Ectodermal cell (in vitro differentiated cells): ENCODE results near the gene DPEP3.
"Not testable (repeated sequence)": the region's sequence is repeated elsewhere in the genome, so short reads cannot be mapped to it uniquely, and the experiment has no call there.

Experiments
- H3K27ac ChIP-seq: 2 replicates; pipeline ENCODE4 v1.7.0; 2013; ENCODE audit warnings: mild to moderate bottlenecking, low read depth, low read length; ENCODE audit not compliant: insufficient read depth, poor library complexity, severe bottlenecking
- H3K27me3 ChIP-seq: 2 replicates; pipeline ENCODE4 v1.7.0; 2013; ENCODE audit warnings: mild to moderate bottlenecking, low read length; ENCODE audit not compliant: insufficient read depth, control insufficient read depth, poor library complexity, severe bottlenecking
- H3K36me3 ChIP-seq: one replicate; pipeline ENCODE4 v1.7.0; 2013; ENCODE audit warnings: low read length; ENCODE audit not compliant: control insufficient read depth, insufficient read depth
- H3K4me1 ChIP-seq: one replicate; pipeline ENCODE4 v1.7.0; 2013; ENCODE audit warnings: low read length; ENCODE audit not compliant: control insufficient read depth, insufficient read depth
- H3K4me3 ChIP-seq: 2 replicates; pipeline ENCODE4 v1.7.0; 2013; ENCODE audit warnings: low read depth, low read length, control low read depth; ENCODE audit not compliant: insufficient read depth
- H3K9me3 ChIP-seq: 2 replicates; pipeline ENCODE4 v1.7.0; 2013; ENCODE audit warnings: mild to moderate bottlenecking, low read length, moderate library complexity; ENCODE audit not compliant: control insufficient read depth
- WGBS, 2 experiments: methylation state at CpG; one replicate each; pipeline ENCODE4 v1.1.7; 2013; ENCODE audit warnings: missing lambda C conversion rate in 2 of 2; 5-methylcytosine and 5-hydroxymethylcytosine counted together

The DPEP3 gene

DNA sequence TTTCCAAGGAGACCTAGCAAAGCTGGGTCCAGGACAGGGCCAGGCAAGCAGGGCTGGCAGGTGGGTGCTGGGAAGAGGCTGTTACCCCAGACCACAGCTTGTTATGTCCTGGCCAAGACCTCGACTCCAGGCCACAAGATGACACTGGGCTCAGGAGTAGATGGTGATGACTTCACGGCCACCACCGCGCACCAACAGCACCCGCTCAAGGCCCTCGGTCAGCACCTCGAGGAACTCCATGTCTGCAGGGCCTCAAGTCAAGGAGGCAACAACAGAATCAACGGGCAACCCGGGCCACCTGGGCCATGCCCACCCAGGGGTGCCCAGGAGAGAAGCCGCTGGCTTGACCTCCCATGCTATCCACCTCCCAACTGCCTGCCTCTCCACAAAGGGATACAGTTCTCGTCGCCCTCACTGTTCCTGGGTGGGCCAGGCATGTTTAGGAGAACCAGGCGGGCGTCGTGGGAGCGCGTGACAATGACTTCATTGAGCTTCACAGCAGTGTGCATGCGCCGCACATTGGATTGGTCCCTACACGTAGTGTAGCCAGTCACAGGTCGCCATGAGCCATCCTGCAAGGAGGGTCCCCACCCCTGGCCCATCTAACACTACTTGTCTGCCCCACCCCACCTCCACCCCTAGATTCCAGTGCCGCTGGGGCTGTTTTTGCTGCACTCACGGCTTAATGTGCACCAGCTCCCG lies 35.5 kb downstream of the DPEP3 start:
- H3K36me3 ChIP-seq, result no peaks in the 10 kb centered on the region

DNA sequence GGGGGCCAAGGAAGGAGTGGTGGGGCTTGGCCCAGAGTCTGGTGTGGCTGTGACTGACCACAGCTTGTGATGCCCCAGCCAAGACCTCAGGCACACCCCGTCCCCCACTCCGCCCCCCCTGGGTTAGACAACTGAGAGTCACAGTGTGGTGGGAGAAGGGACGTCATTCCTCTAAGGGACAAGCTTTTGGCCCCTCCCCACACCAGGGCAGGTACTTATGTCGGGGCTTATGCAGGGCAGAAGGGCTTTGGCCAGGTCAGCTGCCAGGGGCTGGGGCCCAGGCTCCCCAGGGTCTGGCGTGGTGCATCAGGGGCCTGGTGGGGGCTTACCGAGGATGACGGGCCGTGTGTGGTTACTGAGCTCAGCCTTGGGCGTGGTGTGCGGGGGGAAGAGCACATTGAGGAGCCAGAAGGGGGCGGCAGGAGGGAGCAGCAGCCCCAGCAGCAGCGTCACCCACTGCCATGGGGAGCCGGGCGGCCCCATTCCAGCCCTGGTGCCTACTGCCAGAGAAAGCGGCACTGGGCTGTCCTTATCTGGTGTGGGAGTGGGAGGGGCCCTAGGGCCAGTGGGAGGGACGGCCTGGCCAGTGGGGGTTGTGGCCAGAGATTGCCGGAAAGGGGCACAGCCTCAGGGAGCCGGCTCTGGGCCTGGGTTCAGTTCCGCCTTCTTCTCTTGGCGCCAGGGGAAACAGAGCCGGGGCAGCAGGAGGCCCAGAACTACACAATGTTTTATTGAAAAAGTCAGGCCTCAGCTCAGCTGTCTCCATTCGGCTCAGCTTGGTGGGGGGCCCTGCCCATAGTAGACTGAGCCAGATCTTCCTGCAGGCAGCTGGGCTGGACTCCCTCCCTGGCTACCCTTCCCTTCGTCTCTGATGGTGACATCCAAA lies 36.4 kb downstream of the DPEP3 start, which contains the start of gene LCAT:
LCAT (minus strand) TSS at position 502 of the 886 bp plus-strand sequence; CDS start at position 483, 19 bp downstream.
- no peaks in the 10 kb centered on the region for H3K36me3 ChIP-seq
- H3K27me3 ChIP-seq, result no peaks in the 10 kb centered on the region

More for the DNA sequence above, 35.5 kb downstream of the DPEP3 start:
- Histone ChIP-seq H3K27me3 (no peaks in the 10 kb centered on the region), H3K4me3 (no peak overlapping the region), H3K9me3 (no peaks in the 10 kb centered on the region), H3K4me1 (peaks cover 19% of the 10 kb centered on the region), H3K27ac (no peak overlapping the region)
- WGBS, 2 experiments, result 95 to 96% methylated on average over 24 of the region's 24 CpGs

DNA sequence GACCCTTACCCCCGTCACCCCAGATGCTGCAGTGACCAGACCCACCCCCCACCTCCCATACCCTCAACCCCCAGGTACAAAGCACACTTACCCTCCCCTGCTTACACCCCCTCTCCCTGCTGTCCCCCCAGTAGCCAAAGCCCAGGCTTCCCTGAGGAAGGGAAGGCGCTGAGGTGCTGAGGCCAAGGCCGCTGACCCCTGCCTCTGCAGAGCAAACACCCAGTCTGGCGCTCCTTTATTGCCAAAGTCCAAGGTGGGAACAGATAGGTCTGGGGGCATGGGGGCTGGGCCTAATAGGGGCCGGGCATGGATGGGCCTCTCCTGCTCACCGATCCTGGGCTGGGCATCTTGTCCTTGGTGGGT lies 37.1 kb downstream of the DPEP3 start:
- Histone ChIP-seq H3K9me3 (no peaks in the 10 kb centered on the region), H3K36me3 (no peaks in the 10 kb centered on the region), H3K4me3 (no peak overlapping the region), H3K4me1 (peaks cover 19% of the 10 kb centered on the region), H3K27me3 (no peaks in the 10 kb centered on the region), H3K27ac (no peak overlapping the region)
- 94% methylated on average over 6 of the region's 6 CpGs for WGBS, 2 experiments

More for the DNA sequence above, 36.4 kb downstream of the DPEP3 start, which contains the start of gene LCAT:
- Histone ChIP-seq H3K4me1 (peaks cover 19% of the 10 kb centered on the region), H3K4me3 (no peak within 1 kb of the TSS), H3K27ac (no peak within 1 kb of the TSS), H3K9me3 (no peaks in the 10 kb centered on the region)
- 62 to 65% methylated on average over 23 of the region's 23 CpGs for WGBS, 2 experiments

DNA sequence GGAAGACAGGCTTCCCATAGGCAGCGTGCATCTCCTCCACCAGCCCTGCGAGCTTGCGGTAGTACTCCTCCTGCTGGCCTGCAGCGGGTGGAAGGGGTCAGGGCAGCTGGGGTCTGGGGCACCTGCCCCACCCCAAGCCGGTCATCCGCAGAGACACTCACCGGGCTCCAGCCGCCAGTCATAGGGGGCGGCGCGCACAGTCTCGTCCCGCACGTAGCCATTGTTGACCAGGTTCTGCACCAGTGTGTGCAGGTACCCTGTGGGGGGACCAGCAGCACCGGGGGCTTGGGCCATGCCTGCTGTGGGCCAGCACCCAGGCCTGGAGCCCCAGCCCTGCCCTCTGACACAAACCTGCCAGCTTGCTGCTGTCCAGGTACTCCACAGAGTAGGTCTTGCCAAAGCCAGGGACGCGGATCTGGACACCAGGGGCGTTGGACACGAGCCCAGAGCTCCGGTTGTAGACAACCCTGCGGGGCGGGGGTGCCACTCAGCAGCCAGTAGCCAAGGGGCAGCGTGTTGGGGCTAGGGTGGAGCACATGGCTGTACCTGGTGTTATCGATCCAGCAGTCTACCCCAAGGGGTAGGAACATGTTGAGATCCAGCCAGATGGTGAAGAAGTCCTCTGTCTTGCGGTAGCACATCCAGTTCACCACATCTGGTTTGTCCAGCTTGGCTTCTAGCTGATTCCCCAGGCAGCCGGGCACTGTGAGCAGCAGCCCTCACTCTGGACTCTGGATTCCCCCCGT lies 37.6 kb downstream of the DPEP3 start:
- no peaks in the 10 kb centered on the region for H3K9me3 ChIP-seq
- peaks cover 19% of the 10 kb centered on the region for H3K4me1 ChIP-seq
- H3K27me3 ChIP-seq, result no peaks in the 10 kb centered on the region
- WGBS, 2 experiments, result 94 to 95% methylated on average over 27 of the region's 27 CpGs
- no peaks in the 10 kb centered on the region for H3K36me3 ChIP-seq
- H3K27ac ChIP-seq, result no peak overlapping the region
- no peak overlapping the region for H3K4me3 ChIP-seq

DNA sequence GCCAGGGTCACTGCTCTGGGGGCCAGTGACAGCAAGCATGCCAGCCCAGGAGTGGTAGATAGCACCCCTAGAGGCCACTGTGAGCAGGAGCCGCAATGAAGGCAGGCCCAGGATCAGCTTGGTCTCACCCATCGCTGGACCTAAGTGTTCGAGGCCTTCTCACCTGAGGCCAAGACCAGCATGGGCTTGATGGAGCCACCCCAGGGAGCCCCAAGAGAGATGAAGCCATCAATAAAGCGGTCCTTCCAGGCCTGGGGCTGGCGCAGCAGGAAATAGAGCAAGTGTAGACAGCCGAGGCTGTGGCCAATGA lies 38.1 kb downstream of the DPEP3 start:
- Histone ChIP-seq H3K9me3 (no peaks in the 10 kb centered on the region), H3K27me3 (no peaks in the 10 kb centered on the region), H3K36me3 (no peaks in the 10 kb centered on the region), H3K4me3 (no peak overlapping the region), H3K4me1 (peaks cover 23% of the 10 kb centered on the region), H3K27ac (no peak overlapping the region)
- WGBS, 2 experiments, result 80% methylated on average over 6 of the region's 6 CpGs

DNA sequence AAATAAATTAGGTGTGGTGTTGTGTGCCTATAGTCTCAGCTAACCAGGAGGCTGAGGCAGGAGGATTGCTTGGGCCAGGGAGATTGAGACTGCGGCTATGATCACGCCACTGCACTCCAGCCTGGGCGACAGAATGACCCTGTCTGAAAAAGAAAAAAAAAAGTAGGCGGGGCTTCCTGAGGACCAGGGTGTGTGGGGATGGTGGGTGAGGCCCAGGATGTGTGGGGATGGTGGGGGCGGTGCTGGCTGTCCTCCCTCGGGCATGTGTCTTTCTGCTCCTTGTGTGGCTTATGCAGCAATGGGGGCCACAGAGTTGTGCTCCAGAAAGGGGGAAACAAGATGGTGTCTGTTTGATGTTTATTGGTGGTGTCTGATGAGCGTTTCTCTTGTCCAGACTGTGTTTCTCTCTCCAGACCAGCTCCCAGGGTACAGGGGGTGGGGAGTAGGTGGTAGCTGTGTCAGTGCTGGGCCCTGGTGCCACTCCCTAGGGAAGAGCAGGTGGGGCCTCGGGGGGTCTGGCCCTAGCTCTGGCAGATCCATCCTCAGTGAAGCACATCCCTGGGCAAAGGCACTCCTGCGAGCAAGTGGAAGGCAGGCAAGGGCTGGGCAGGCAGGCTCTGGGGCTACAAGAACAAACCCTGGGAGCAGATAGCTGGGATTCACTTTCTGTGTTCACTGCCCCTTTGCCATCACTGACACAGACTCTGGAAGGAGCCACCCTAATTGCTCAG lies 38.7 kb downstream of the DPEP3 start:
- Histone ChIP-seq H3K4me3 (no peak overlapping the region), H3K4me1 (peaks cover 27% of the 10 kb centered on the region), H3K27ac (no peak overlapping the region), H3K27me3 (no peaks in the 10 kb centered on the region), H3K9me3 (no peaks in the 10 kb centered on the region), H3K36me3 (no peaks in the 10 kb centered on the region)
- 88 to 92% methylated on average over 9 of the region's 9 CpGs for WGBS, 2 experiments

DNA sequence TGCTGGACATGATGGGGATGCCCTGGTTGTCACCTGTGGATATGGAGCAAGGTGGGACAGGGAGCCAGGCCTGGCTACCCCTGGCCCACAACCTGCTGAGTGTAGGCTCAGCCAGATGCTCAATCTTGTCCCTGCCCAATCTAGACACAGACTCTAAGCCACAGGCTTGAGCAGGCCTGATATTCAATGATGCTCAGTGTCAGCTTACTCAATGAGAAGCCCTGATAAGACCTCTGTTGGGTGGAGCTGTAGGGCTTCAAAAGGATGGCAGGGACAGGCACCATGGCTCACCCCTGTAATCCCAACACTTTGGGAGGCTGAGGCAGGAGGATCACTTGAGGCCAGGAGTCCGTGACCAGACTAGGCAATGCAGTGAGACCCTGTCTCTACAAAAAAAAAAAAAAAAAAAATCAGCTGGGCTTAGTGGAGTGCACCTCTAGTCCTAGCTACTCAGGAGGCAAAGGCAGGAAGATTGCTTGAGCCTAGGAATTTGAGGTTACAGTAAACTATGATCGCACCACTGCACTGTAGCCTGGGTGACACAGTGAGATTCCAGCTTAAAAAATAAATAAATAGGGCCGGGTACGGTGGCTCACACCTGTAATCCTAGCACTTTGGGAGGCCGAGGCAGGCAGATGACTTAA lies 39.7 kb downstream of the DPEP3 start:
- WGBS, 2 experiments, result 88 to 94% methylated on average over 5 of the region's 5 CpGs
- Histone ChIP-seq H3K27me3 (no peaks in the 10 kb centered on the region), H3K4me1 (peaks cover 27% of the 10 kb centered on the region), H3K9me3 (no peaks in the 10 kb centered on the region), H3K36me3 (no peaks in the 10 kb centered on the region), H3K4me3 (no peak overlapping the region), H3K27ac (no peak overlapping the region)

DNA sequence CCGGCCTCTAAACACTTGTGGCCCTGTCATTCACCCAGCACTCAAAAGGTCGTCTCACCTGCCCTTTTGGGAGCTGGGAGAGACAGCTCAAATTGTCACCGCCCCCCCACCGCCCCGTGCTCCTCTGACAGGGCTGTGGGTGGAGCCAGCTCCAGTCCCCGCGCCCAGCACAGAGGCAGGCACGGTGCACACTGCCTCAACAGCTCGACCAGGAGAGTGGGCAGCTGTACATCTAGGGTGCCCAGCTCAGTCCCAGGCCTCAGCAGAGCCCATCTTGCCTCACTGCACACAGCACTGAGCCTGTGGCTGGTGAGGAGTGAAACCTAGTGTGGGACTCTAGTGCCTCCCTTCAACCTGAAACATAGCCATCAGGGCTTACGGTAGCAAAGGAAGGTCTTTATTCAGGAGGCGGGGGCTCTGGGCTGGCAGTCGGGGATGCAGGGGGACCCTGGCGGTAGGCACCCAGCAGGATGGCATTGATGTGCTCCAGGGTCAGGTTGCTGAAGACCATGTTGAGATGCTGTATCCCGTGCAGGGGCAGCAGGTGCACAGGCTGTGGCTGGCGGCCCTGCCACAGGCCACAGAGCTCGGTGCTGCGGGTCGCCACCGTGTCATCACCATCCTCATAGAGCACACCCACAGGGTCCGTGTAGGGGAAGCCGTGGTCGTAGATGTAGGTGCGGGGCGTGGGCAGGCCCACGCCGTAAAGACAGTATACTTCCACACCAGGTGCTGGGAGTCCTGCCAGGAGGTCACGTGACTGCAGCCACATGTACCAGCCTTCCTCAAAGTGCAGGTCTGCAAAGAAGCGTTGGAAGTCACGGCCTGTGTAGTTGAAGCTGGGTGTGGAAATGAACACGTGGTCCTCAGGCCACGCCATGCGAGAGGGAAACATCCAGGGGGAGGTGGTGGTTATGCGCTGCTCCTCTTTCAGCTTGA lies 40.5 kb downstream of the DPEP3 start:
- Histone ChIP-seq H3K36me3 (no peaks in the 10 kb centered on the region), H3K4me1 (peaks cover 27% of the 10 kb centered on the region), H3K27me3 (no peaks in the 10 kb centered on the region), H3K9me3 (no peaks in the 10 kb centered on the region), H3K27ac (no peak overlapping the region), H3K4me3 (no peak overlapping the region)
- 94 to 95% methylated on average over 33 of the region's 33 CpGs for WGBS, 2 experiments

DNA sequence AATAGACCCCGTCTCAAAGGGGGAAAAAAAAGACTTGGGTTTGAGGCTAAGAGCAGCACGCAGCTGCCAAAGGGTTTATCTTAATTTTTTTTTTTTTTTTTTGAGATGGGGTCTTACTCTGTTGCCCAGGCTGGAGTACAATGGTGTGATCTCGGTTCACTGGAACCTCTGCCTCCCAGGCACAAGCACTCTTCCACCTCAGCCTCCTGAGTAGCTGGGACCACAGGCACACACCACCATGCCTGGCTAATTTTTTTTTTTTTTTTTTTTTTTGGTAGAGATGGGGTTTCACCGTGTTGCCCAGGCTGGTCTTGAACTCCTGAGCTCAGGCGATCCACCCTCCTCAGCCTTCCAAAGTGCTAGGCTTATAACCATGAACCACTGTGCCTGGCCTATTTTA lies 42.6 kb downstream of the DPEP3 start:
- peaks cover 16% of the 10 kb centered on the region for H3K4me1 ChIP-seq
- H3K27me3 ChIP-seq, H3K4me3 ChIP-seq, H3K36me3 ChIP-seq, H3K27ac ChIP-seq, H3K9me3 ChIP-seq: not testable (repeated sequence)
- WGBS, 2 experiments, result 91 to 94% methylated on average over 5 of the region's 5 CpGs
